Measurements from ENCODE around the gene KPTN. TPM values are rescaled to one million over a fixed set of nuclear protein-coding genes. Genes with fewer than 3 reads are reported as not detected.

Gene KPTN
- total RNA-seq, 1 donor from 2014 or later: 15.9 TPM

DNA sequence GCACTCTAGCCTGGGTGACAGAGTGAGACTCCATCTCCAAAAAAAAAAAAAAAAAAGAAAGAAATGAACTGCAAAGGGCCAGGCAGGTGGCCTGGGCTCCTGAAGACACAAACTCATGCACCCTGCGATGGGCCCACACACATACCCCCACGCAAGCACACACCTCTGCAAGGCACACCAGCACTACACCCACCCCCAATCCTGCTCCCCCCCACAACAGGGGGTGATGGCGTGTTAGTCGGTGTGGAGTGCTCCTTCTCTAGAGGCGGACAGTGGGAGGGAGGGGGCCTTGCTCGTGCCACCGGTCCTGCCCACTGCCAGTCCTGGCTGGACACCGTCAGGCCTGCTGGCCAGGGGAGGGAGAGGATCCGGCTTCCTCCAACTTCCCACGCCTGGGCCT is 10.7 kb downstream of the KPTN start:
- Histone ChIP-seq H3K36me3 (ENCODE audit: insufficient read depth, low read length) (no peaks in the 10 kb centered on the region), H3K79me2 (ENCODE audit: insufficient read depth, low read length) (no peaks in the 10 kb centered on the region), H2AFZ (ENCODE audit: low read depth, low read length) (no peak overlapping the region), H3K4me3 (ENCODE audit: insufficient read depth, low read depth, low read length) (no peak overlapping the region), H3K4me1 (ENCODE audit: insufficient read depth, low read length) (no peaks in the 10 kb centered on the region), H3K9me3 (ENCODE audit: insufficient read depth, low read depth, low read length) (no peaks in the 10 kb centered on the region), H3K4me2 (ENCODE audit: low read length) (no peak overlapping the region), H3K9ac (ENCODE audit: low read length) (no peak overlapping the region), H4K20me1 (ENCODE audit: insufficient read depth, low read length) (peaks cover 4% of the 10 kb centered on the region), H3K27me3 (ENCODE audit: insufficient read depth, low read length) (peaks cover 29% of the 10 kb centered on the region), H3K27ac (ENCODE audit: low read depth, low read length) (no peak overlapping the region)
- H3K9me3 Mint-ChIP-seq (ENCODE audit: unreplicated experiment): peaks cover 2% of the 10 kb centered on the region
- no peak overlapping the region for H3K4me3 Mint-ChIP-seq (ENCODE audit: unreplicated experiment)
- FAIRE-seq (no peak), DNase-seq (ENCODE audit: low read depth) (no peak)
- no peak overlapping the region for H3K27ac Mint-ChIP-seq (ENCODE audit: unreplicated experiment)
- peaks cover 4% of the 10 kb centered on the region for H3K36me3 Mint-ChIP-seq (ENCODE audit: low read depth, unreplicated experiment)
- peaks cover 25% of the 10 kb centered on the region for H3K27me3 Mint-ChIP-seq (ENCODE audit: low read depth, unreplicated experiment)
- H3K4me1 Mint-ChIP-seq (ENCODE audit: low read depth, unreplicated experiment): peaks cover 9% of the 10 kb centered on the region
- TF ChIP-seq, protein P1, sequence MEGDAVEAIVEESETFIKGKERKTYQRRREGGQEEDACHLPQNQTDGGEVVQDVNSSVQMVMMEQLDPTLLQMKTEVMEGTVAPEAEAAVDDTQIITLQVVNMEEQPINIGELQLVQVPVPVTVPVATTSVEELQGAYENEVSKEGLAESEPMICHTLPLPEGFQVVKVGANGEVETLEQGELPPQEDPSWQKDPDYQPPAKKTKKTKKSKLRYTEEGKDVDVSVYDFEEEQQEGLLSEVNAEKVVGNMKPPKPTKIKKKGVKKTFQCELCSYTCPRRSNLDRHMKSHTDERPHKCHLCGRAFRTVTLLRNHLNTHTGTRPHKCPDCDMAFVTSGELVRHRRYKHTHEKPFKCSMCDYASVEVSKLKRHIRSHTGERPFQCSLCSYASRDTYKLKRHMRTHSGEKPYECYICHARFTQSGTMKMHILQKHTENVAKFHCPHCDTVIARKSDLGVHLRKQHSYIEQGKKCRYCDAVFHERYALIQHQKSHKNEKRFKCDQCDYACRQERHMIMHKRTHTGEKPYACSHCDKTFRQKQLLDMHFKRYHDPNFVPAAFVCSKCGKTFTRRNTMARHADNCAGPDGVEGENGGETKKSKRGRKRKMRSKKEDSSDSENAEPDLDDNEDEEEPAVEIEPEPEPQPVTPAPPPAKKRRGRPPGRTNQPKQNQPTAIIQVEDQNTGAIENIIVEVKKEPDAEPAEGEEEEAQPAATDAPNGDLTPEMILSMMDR (IDR thresholded peaks at IDR 0.05; ENCODE audit: insufficient read depth, low read depth, low read length): no peak
- no peak for TF ChIP-seq EZH2 (IDR thresholded peaks at IDR 0.05; ENCODE audit: insufficient read depth, low read length)

DNA sequence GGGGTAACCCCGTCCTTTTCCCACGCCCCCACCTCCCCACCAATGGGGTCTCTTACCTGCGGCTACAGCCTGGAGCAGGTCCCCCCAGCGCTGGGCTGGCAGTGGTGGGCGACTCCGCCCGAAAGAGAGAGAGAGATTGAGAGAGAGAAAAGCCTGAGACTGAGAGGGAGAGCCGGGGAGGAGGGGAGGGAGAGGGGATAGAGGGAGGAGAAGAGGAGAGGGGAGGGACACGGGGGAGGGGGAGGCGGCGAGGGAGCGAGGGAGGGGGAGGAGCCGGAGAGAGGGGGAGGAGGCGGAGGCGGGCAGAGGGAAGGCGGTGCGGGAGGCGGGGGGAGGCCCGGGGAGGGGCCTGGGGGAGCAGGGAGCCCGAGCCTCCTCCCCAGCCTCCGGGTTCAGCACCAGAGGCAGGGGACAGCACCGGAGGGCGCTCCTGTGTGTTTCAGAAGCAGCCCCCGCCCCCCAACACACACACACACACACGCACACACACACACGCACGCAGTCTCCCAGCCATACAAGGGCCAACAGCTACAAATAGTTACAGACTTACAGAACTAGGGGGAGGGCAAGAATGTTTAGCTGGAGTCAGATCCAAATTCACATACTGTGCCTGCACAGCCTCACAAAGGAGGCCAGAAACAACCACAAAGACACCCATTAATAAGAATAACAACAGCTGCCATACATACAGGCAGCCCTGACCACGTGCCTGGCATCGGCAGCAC is 12.1 kb downstream of the KPTN start, which contains the start of gene SLC8A2:
SLC8A2 (minus strand) TSS at position 161 of the 725 bp plus-strand sequence. CDS start 5,490 bp downstream, outside the sequence.
- Histone ChIP-seq H3K36me3 (ENCODE audit: insufficient read depth, low read length) (no peaks in the 10 kb centered on the region), H2AFZ (ENCODE audit: low read depth, low read length) (no peak within 1 kb of the TSS), H4K20me1 (ENCODE audit: insufficient read depth, low read length) (peaks cover 4% of the 10 kb centered on the region), H3K27ac (ENCODE audit: low read depth, low read length) (no peak within 1 kb of the TSS), H3K79me2 (ENCODE audit: insufficient read depth, low read length) (no peaks in the 10 kb centered on the region), H3K4me3 (ENCODE audit: insufficient read depth, low read depth, low read length) (no peak within 1 kb of the TSS), H3K9me3 (ENCODE audit: insufficient read depth, low read depth, low read length) (no peaks in the 10 kb centered on the region), H3K4me2 (ENCODE audit: low read length) (peak within 1 kb of the TSS; percentile 68), H3K27me3 (ENCODE audit: insufficient read depth, low read length) (peaks cover 35% of the 10 kb centered on the region), H3K4me1 (ENCODE audit: insufficient read depth, low read length) (no peaks in the 10 kb centered on the region), H3K9ac (ENCODE audit: low read length) (no peak within 1 kb of the TSS)
- H3K4me3 Mint-ChIP-seq (ENCODE audit: unreplicated experiment): peak within 1 kb of the TSS; percentile 80
- peaks cover 3% of the 10 kb centered on the region for H3K36me3 Mint-ChIP-seq (ENCODE audit: low read depth, unreplicated experiment)
- FAIRE-seq (no peak), DNase-seq (ENCODE audit: low read depth) (peak; percentile 77)
- peaks cover 30% of the 10 kb centered on the region for H3K27me3 Mint-ChIP-seq (ENCODE audit: low read depth, unreplicated experiment)
- H3K27ac Mint-ChIP-seq (ENCODE audit: unreplicated experiment): peak within 1 kb of the TSS; percentile 77
- peaks cover 2% of the 10 kb centered on the region for H3K9me3 Mint-ChIP-seq (ENCODE audit: unreplicated experiment)
- no peak for TF ChIP-seq EZH2 (IDR thresholded peaks at IDR 0.05; ENCODE audit: insufficient read depth, low read length)
- H3K4me1 Mint-ChIP-seq (ENCODE audit: low read depth, unreplicated experiment): peaks cover 9% of the 10 kb centered on the region

DNA sequence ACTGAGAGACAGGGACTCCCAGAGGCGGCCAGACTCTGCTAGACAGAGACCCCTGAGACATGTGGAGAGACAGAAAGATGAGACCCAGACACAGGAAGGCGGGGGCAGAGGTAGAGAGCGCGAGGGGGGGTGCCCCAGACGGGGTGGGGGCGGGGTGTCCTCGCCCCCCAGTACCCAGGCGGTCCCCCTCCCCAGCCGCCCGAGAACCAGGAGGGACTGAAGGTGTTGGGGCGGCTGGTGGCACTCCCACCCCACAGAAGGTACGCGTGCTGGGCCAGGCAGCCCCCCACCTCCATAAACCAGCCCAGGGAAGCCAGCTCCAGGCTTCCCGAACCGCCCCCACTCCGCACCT is 12.7 kb downstream of the KPTN start:
- DNase-seq (ENCODE audit: low read depth) (no peak), FAIRE-seq (no peak)
- Mint-ChIP-seq H3K27me3 (ENCODE audit: low read depth, unreplicated experiment) (peaks cover 30% of the 10 kb centered on the region), H3K27ac (ENCODE audit: unreplicated experiment) (peak overlapping the region; percentile 77), H3K36me3 (ENCODE audit: low read depth, unreplicated experiment) (peaks cover 3% of the 10 kb centered on the region), H3K9me3 (ENCODE audit: unreplicated experiment) (peaks cover 2% of the 10 kb centered on the region), H3K4me3 (ENCODE audit: unreplicated experiment) (peak overlapping the region; percentile 80), H3K4me1 (ENCODE audit: low read depth, unreplicated experiment) (peaks cover 9% of the 10 kb centered on the region)
- Histone ChIP-seq H3K4me2 (ENCODE audit: low read length) (no peak overlapping the region), H3K4me1 (ENCODE audit: insufficient read depth, low read length) (no peaks in the 10 kb centered on the region), H3K79me2 (ENCODE audit: insufficient read depth, low read length) (no peaks in the 10 kb centered on the region), H3K36me3 (ENCODE audit: insufficient read depth, low read length) (no peaks in the 10 kb centered on the region), H3K9ac (ENCODE audit: low read length) (no peak overlapping the region), H3K9me3 (ENCODE audit: insufficient read depth, low read depth, low read length) (no peaks in the 10 kb centered on the region), H3K27me3 (ENCODE audit: insufficient read depth, low read length) (peaks cover 35% of the 10 kb centered on the region), H2AFZ (ENCODE audit: low read depth, low read length) (no peak overlapping the region), H3K4me3 (ENCODE audit: insufficient read depth, low read depth, low read length) (no peak overlapping the region), H4K20me1 (ENCODE audit: insufficient read depth, low read length) (peaks cover 4% of the 10 kb centered on the region), H3K27ac (ENCODE audit: low read depth, low read length) (no peak overlapping the region)
- TF ChIP-seq, protein P1 (IDR thresholded peaks at IDR 0.05; ENCODE audit: insufficient read depth, low read depth, low read length): no peak
- no peak for TF ChIP-seq EZH2 (IDR thresholded peaks at IDR 0.05; ENCODE audit: insufficient read depth, low read length)

Data from astrocyte (in vitro differentiated cells and primary cell).